Mesothelial cell of epicardium (in vitro differentiated cells): ENCODE results near the gene USP8. TPM values are rescaled to one million over a fixed set of nuclear protein-coding genes. Genes with fewer than 3 reads are reported as not detected.

ENCODE experiments used
- DNase-seq, 2 experiments: peaks; one replicate each; pipeline ENCODE4 v3.0.0; 2021; ENCODE audit warnings: low spot score in 2 of 2; ENCODE audit not compliant: unreplicated experiment in 2 of 2
- H3K27ac Mint-ChIP-seq: 2 replicates; pipeline ENCODE4 v1.8.0; 2021; ENCODE audit warnings: mixed read lengths
- H3K27me3 Mint-ChIP-seq: 2 replicates; pipeline ENCODE4 v1.8.0; 2021; ENCODE audit warnings: low read depth, mixed read lengths
- H3K36me3 Mint-ChIP-seq: 2 replicates; pipeline ENCODE4 v1.8.0; 2021; ENCODE audit warnings: mixed read lengths
- H3K4me1 Mint-ChIP-seq: 2 replicates; pipeline ENCODE4 v1.8.0; 2021; ENCODE audit warnings: mixed read lengths
- H3K4me3 Mint-ChIP-seq: 2 replicates; pipeline ENCODE4 v1.8.0; 2021; ENCODE audit warnings: mild to moderate bottlenecking, moderate library complexity, mixed read lengths
- H3K9me3 Mint-ChIP-seq: 2 replicates; pipeline ENCODE4 v1.8.0; 2021; ENCODE audit warnings: mixed read lengths
- CTCF ChIP-seq: fragments of 200-600 bp; sonication (generic); IDR thresholded peaks from one replicate; pipeline ENCODE4 v1.5.0; 2021; ENCODE audit warnings: antibody characterized with exemption; ENCODE audit not compliant: unreplicated experiment
- total RNA-seq: library from RNA; stranded (reverse); gene quantifications from 3 replicates; pipeline ENCODE4 v1.2.1, GENCODE V29; 2021

The USP8 gene
- total RNA-seq, 1 donor from 2014 or later: 56.1 TPM

- no peak for DNase-seq
- Mint-ChIP-seq H3K27ac (no peak overlapping the region), H3K27me3 (no peaks in the 10 kb centered on the region), H3K4me1 (no peaks in the 10 kb centered on the region), H3K36me3 (peaks cover 25% of the 10 kb centered on the region), H3K4me3 (no peak overlapping the region), H3K9me3 (no peaks in the 10 kb centered on the region)
- no peak for TF ChIP-seq CTCF
Measured at GRCh38 chr15:50563756-50564155, 139.6 kb downstream of the USP8 start.

Other genes with a start within 250 kb of the USP8 start
- 2.7 to 3.2 TPM (median 3.1 TPM) in 3 replicates for gene SLC27A2, start 242.2 kb upstream of the USP8 start, total RNA-seq
- gene HDC, start 158.7 kb upstream of the USP8 start, total RNA-seq: not detected in 3 replicates
- 22.7 to 24.1 TPM (median 24.0 TPM) in 3 replicates for gene GABPB1, start 69.2 kb upstream of the USP8 start, total RNA-seq
- 0.61 to 1.5 TPM (median 1.2 TPM) in 3 replicates for gene USP50, start 122.3 kb downstream of the USP8 start, total RNA-seq